GM23338 (cell line): ENCODE results near the gene SELENOT.

Source experiments
- CTCF ChIP-seq, 2 experiments: fragments of 200-600 bp in 1 of 2; sonication (generic) in 1 of 2; conservative IDR thresholded peaks; 2 replicates each; pipeline versions ENCODE4 v1.5.1 to v1.6.1; 2016 to 2017; ENCODE audit warnings: antibody characterized with exemption in 2 of 2, low read depth in 2 of 2, mild to moderate bottlenecking in 2 of 2, moderate library complexity in 1 of 2
- EZH2phosphoT487 ChIP-seq: fragments of 200-600 bp; sonication (generic); IDR thresholded peaks from one replicate; pipeline ENCODE4 v1.8.1; 2018; ENCODE audit warnings: antibody characterized with exemption; ENCODE audit not compliant: unreplicated experiment
- JUNB ChIP-seq: IDR thresholded peaks from one replicate; pipeline ENCODE4 v1.6.1; 2016; ENCODE audit warnings: antibody characterized with exemption; ENCODE audit not compliant: unreplicated experiment
- REST ChIP-seq: IDR thresholded peaks from one replicate; pipeline ENCODE4 v1.6.1; 2018; ENCODE audit warnings: antibody characterized with exemption; ENCODE audit not compliant: unreplicated experiment

GRCh38 chr3:150675587-150675986 is 72.5 kb downstream of the SELENOT start:
- TF ChIP-seq CTCF (conservative IDR thresholded peaks at IDR 0.05; ENCODE audit: low read depth in 2 of 2) (no peak), REST (no peak), JUNB (no peak), EZH2phosphoT487 (no peak)
